Hepatocyte (in vitro differentiated cells): ENCODE results near the gene ROR1. TPM values are rescaled to one million over a fixed set of nuclear protein-coding genes. Genes with fewer than 3 reads are reported as not detected.

Source experiments
- DNase-seq: peaks from one replicate; pipeline ENCODE4 v3.0.0-alpha.2; 2016; ENCODE audit warnings: low spot score
- H2AFZ ChIP-seq: fragments of 200-600 bp; sonication (generic); 2 replicates; pipeline ENCODE4 v1.6.0; 2016; ENCODE audit warnings: antibody characterized with exemption, mild to moderate bottlenecking
- H3K27ac ChIP-seq: fragments of 200-600 bp; sonication (generic); 2 replicates; pipeline ENCODE4 v1.5.1; 2016; ENCODE audit warnings: mild to moderate bottlenecking
- H3K27me3 ChIP-seq: fragments of 200-600 bp; sonication (generic); 2 replicates; pipeline ENCODE4 v1.6.1; 2016
- H3K36me3 ChIP-seq: fragments of 200-600 bp; sonication (generic); replicated peaks from 2 replicates; pipeline ENCODE4 v1.5.1; 2016; ENCODE audit warnings: low read depth; ENCODE audit not compliant: insufficient read depth
- H3K4me1 ChIP-seq: fragments of 200-600 bp; sonication (generic); 2 replicates; pipeline ENCODE4 v1.5.1; 2016; ENCODE audit warnings: mild to moderate bottlenecking, moderate library complexity; ENCODE audit not compliant: insufficient read depth
- H3K4me2 ChIP-seq: fragments of 200-600 bp; sonication (generic); 2 replicates; pipeline ENCODE4 v1.6.0; 2016
- H3K4me3 ChIP-seq: fragments of 200-600 bp; sonication (generic); 2 replicates; pipeline ENCODE4 v1.5.1; 2016; ENCODE audit warnings: mild to moderate bottlenecking
- H3K79me2 ChIP-seq: fragments of 200-600 bp; sonication (generic); 2 replicates; pipeline ENCODE4 v1.6.0; 2017; ENCODE audit warnings: mild to moderate bottlenecking
- H3K9me2 ChIP-seq: fragments of 200-600 bp; sonication (generic); replicated peaks from 2 replicates; pipeline ENCODE4 v1.6.0; 2017; ENCODE audit warnings: mild to moderate bottlenecking; ENCODE audit not compliant: insufficient read depth
- H3K9me3 ChIP-seq: fragments of 200-600 bp; sonication (generic); 2 replicates; pipeline ENCODE4 v1.5.1; 2016; ENCODE audit warnings: low read depth, mild to moderate bottlenecking
- H4K20me1 ChIP-seq: fragments of 200-600 bp; sonication (generic); 2 replicates; pipeline ENCODE4 v1.6.0; 2016; ENCODE audit warnings: mild to moderate bottlenecking; ENCODE audit not compliant: insufficient read depth, poor library complexity, severe bottlenecking
- CTCF ChIP-seq: fragments of 200-600 bp; sonication (generic); IDR thresholded peaks from 2 replicates; pipeline ENCODE4 v1.5.1; 2016; ENCODE audit warnings: antibody characterized with exemption, mild to moderate bottlenecking; ENCODE audit not compliant: poor library complexity
- EZH2 ChIP-seq: fragments of 200-600 bp; sonication (generic); IDR thresholded peaks from 2 replicates; pipeline ENCODE4 v1.6.1; 2016; ENCODE audit warnings: antibody characterized with exemption, mild to moderate bottlenecking, borderline replicate concordance
- EZH2phosphoT487 ChIP-seq: fragments of 200-600 bp; sonication (generic); IDR thresholded peaks from one replicate; pipeline ENCODE4 v1.6.1; 2018; ENCODE audit warnings: antibody characterized with exemption, mild to moderate bottlenecking, low read depth, moderate library complexity; ENCODE audit not compliant: unreplicated experiment, severe bottlenecking
- WGBS: methylation state at CpG from one replicate; pipeline ENCODE4 v1.1.6; 2016; ENCODE audit warnings: low lambda C conversion rate; ENCODE audit errors: missing lambda C conversion rate; 5-methylcytosine and 5-hydroxymethylcytosine counted together
- polyA plus RNA-seq: library from polyadenylated mRNA; unstranded; fragments of >200 nt; fragmentation: Nextera tagmentation; extraction: Ambion mirVana; gene quantifications from 2 replicates; pipeline ENCODE4 v1.2.1, GENCODE V29; 2016
- total RNA-seq: library from RNA; depleted of rRNA; stranded (reverse); fragments of >200 nt; gene quantifications from 2 replicates; pipeline ENCODE4 v1.2.3, GENCODE V29; 2014

The ROR1 gene
- total and polyA plus RNA-seq, 2 experiments from 2014 or later, result 16.4 to 27.7 TPM

GRCh38 chr1:63873751-63874150 is 99.9 kb downstream of the ROR1 start:
- Histone ChIP-seq H2AFZ (no peak overlapping the region), H3K9me2 (no peaks in the 10 kb centered on the region), H3K79me2 (peaks cover 66% of the 10 kb centered on the region), H3K4me2 (no peak overlapping the region), H3K36me3 (no peaks in the 10 kb centered on the region), H3K4me3 (no peak overlapping the region), H3K27me3 (no peaks in the 10 kb centered on the region), H3K4me1 (peaks cover 8% of the 10 kb centered on the region), H3K9me3 (no peaks in the 10 kb centered on the region), H4K20me1 (no peaks in the 10 kb centered on the region), H3K27ac (no peak overlapping the region)
- TF ChIP-seq EZH2phosphoT487 (no peak), EZH2 (no peak), CTCF (no peak)
- WGBS, result 86% methylated on average over 3 of the region's 3 CpGs
- no peak for DNase-seq

GRCh38 chr1:63874278-63874880 is 100.6 kb downstream of the ROR1 start:
- no peaks in the 10 kb centered on the region for H3K36me3 ChIP-seq
- WGBS, result 25% methylated on average over 1 of the region's 1 CpG
- no peak overlapping the region for H2AFZ ChIP-seq

GRCh38 chr1:63875636-63876035 is 101.8 kb downstream of the ROR1 start:
- DNase-seq, result no peak
- no peaks in the 10 kb centered on the region for H3K9me2 ChIP-seq
- H3K27me3 ChIP-seq, result no peaks in the 10 kb centered on the region
- peaks cover 8% of the 10 kb centered on the region for H3K4me1 ChIP-seq
- peaks cover 64% of the 10 kb centered on the region for H3K79me2 ChIP-seq
- no peaks in the 10 kb centered on the region for H3K36me3 ChIP-seq
- no peak overlapping the region for H3K4me2 ChIP-seq
- no peak overlapping the region for H2AFZ ChIP-seq
- no peak overlapping the region for H3K4me3 ChIP-seq
- H4K20me1 ChIP-seq, result no peaks in the 10 kb centered on the region
- no peak for TF ChIP-seq CTCF
- TF ChIP-seq EZH2phosphoT487, result no peak
- TF ChIP-seq EZH2, result no peak
- H3K27ac ChIP-seq, result peak overlapping the region; percentile 28
- no peaks in the 10 kb centered on the region for H3K9me3 ChIP-seq

More at GRCh38 chr1:63874278-63874880, 100.6 kb downstream of the ROR1 start:
- Histone ChIP-seq H3K9me2 (no peaks in the 10 kb centered on the region), H3K4me1 (peaks cover 8% of the 10 kb centered on the region), H3K4me2 (no peak overlapping the region), H3K4me3 (no peak overlapping the region), H3K27me3 (no peaks in the 10 kb centered on the region), H4K20me1 (no peaks in the 10 kb centered on the region), H3K79me2 (peaks cover 65% of the 10 kb centered on the region), H3K27ac (no peak overlapping the region), H3K9me3 (no peaks in the 10 kb centered on the region)
- DNase-seq, result no peak
- TF ChIP-seq CTCF, result no peak
- no peak for TF ChIP-seq EZH2
- no peak for TF ChIP-seq EZH2phosphoT487
